K562 (cell line): ENCODE data around the gene WDR44. TPM values are rescaled to one million over a fixed set of nuclear protein-coding genes. Genes with fewer than 3 reads are reported as not detected.

Experiments
- ELF2 ChIP-seq: fragments of 250-450 bp; sonication (Bioruptor Pico); IDR thresholded peaks from 2 replicates; pipeline ENCODE4 v1.5.0; 2021; ENCODE audit warnings: mild to moderate bottlenecking
- NFYB ChIP-seq: IDR thresholded peaks from 2 replicates; pipeline ENCODE4 v1.6.1; 2011; ENCODE audit warnings: mild to moderate bottlenecking, moderate library complexity; ENCODE audit not compliant: insufficient read length; ENCODE audit errors: extremely low read depth
- PHF8 ChIP-seq: fragments of 200-600 bp; sonication (generic); IDR thresholded peaks from 2 replicates; pipeline ENCODE4 v1.6.1; 2012; ENCODE audit warnings: mixed run types, mild to moderate bottlenecking, inconsistent platforms, low read length, moderate library complexity, borderline replicate concordance
- PML ChIP-seq: IDR thresholded peaks from 2 replicates; pipeline ENCODE4 v1.6.1; 2012; ENCODE audit warnings: low read length, inconsistent platforms
- TAF9B ChIP-seq: fragments of 450-650 bp; IDR thresholded peaks from 2 replicates; pipeline ENCODE4 v1.6.1; 2018; ENCODE audit warnings: mild to moderate bottlenecking; ENCODE audit not compliant: partially characterized antibody
- ZNF57 ChIP-seq: fragments of 450-650 bp; formaldehyde crosslinking; IDR thresholded peaks from 2 replicates; pipeline ENCODE4 v1.4.0; 2020; ENCODE audit warnings: mild to moderate bottlenecking, moderate library complexity
- ZNF589 ChIP-seq: fragments of 200-800 bp; sonication (Bioruptor generic); IDR thresholded peaks from 2 replicates; pipeline ENCODE4 v1.6.1; 2016; ENCODE audit warnings: low read depth, missing genetic modification characterization, missing compliant biosample characterization
- ZNF79 ChIP-seq: fragments of 250-450 bp; sonication (Bioruptor Pico); IDR thresholded peaks from 2 replicates; pipeline ENCODE4 v1.4.0; 2020; ENCODE audit warnings: low read depth, mild to moderate bottlenecking, moderate library complexity
- polyA plus RNA-seq, 8 experiments: library from polyadenylated mRNA; depleted of rRNA in 4 of 8; stranded (reverse) in 5 of 8; unstranded in 3 of 8; fragments of >200 nt; fragmentation: Nextera tagmentation in 2 of 8; fragmentation: Illumina TruSeq in 1 of 8; extraction: Ambion mirVana in 2 of 8; extraction: Trizol in 1 of 8; gene quantifications; 2 replicates each; pipeline versions ENCODE4 v1.2.1 to v1.2.3, GENCODE V29; 2011 to 2014; ENCODE audit warnings: inconsistent platforms in 1 of 8, missing spikeins in 1 of 8
- total RNA-seq, 7 experiments: library from RNA; depleted of rRNA in 6 of 7; stranded (reverse); fragments of >200 nt in 6 of 7; fragmentation: Illumina TruSeq in 2 of 7; extraction: Trizol in 2 of 7; gene quantifications; 2 replicates each; pipeline versions ENCODE4 v1.2.1 to v1.2.3, GENCODE V29; 2011 to 2021; ENCODE audit warnings: low replicate concordance in 1 of 7
- TF ChIP-seq, protein P1 (sequence below): fragments of 250-450 bp; sonication (Bioruptor Pico); IDR thresholded peaks from 2 replicates; pipeline ENCODE4 v1.8.0; 2021; ENCODE audit warnings: moderate library complexity, mild to moderate bottlenecking, inconsistent platforms
- TF ChIP-seq, protein P2 (sequence below), 3 experiments: IDR thresholded peaks in 2 of 3; conservative IDR thresholded peaks in 1 of 3; 2 replicates each; pipeline ENCODE4 v1.5.1; 2011 to 2012; ENCODE audit warnings: low read length in 3 of 3, mild to moderate bottlenecking in 3 of 3, control low read depth in 2 of 3, improper control_type of control experiment in 1 of 3, inconsistent platforms in 1 of 3, low read depth in 1 of 3, mixed read lengths in 1 of 3, moderate library complexity in 1 of 3; ENCODE audit not compliant: insufficient read depth in 2 of 3
- TF ChIP-seq, protein P3 (sequence below): IDR thresholded peaks from 2 replicates; pipeline ENCODE4 v1.6.1; 2011; ENCODE audit not compliant: insufficient read length; ENCODE audit errors: extremely low read depth

The WDR44 gene
- total and polyA plus RNA-seq, 9 of the 15 experiments (the other 6 are each of a cell fraction or from before 2014, with no cell fraction given) = 5.6 to 20.0 (median 14.6) TPM

DNA sequence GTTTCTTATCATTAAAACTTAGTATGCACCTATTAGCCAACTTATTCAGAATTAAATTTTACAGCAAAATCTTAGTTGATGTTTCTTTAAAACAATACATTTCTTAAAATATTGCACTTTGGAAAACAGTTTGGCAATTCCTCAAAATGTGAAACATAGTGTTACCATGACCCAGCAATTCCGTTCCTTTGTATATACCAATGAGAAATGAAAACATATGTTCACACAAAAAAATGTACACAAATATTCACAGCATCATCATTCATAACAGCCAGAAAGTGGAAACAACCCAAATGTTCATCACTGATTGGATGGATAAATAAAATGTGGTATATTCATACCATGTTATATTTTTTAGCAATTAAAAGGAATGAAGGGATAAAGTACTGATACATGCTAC lies 50.2 kb downstream of the WDR44 start (continued):
- TF ChIP-seq, protein P1, sequence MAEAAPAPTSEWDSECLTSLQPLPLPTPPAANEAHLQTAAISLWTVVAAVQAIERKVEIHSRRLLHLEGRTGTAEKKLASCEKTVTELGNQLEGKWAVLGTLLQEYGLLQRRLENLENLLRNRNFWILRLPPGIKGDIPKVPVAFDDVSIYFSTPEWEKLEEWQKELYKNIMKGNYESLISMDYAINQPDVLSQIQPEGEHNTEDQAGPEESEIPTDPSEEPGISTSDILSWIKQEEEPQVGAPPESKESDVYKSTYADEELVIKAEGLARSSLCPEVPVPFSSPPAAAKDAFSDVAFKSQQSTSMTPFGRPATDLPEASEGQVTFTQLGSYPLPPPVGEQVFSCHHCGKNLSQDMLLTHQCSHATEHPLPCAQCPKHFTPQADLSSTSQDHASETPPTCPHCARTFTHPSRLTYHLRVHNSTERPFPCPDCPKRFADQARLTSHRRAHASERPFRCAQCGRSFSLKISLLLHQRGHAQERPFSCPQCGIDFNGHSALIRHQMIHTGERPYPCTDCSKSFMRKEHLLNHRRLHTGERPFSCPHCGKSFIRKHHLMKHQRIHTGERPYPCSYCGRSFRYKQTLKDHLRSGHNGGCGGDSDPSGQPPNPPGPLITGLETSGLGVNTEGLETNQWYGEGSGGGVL (CRISPR knock-in tag) = no peak
- TF ChIP-seq, protein P2, sequence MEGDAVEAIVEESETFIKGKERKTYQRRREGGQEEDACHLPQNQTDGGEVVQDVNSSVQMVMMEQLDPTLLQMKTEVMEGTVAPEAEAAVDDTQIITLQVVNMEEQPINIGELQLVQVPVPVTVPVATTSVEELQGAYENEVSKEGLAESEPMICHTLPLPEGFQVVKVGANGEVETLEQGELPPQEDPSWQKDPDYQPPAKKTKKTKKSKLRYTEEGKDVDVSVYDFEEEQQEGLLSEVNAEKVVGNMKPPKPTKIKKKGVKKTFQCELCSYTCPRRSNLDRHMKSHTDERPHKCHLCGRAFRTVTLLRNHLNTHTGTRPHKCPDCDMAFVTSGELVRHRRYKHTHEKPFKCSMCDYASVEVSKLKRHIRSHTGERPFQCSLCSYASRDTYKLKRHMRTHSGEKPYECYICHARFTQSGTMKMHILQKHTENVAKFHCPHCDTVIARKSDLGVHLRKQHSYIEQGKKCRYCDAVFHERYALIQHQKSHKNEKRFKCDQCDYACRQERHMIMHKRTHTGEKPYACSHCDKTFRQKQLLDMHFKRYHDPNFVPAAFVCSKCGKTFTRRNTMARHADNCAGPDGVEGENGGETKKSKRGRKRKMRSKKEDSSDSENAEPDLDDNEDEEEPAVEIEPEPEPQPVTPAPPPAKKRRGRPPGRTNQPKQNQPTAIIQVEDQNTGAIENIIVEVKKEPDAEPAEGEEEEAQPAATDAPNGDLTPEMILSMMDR (IDR thresholded peaks at IDR 0.05 in 2 of 3, conservative IDR thresholded peaks at IDR 0.05 in 1 of 3; ENCODE audit: insufficient read depth in 2 of 3, low read depth in 1 of 3, low read length in 3 of 3) = no peak
- TF ChIP-seq ZNF589 (CRISPR knock-in tag) (no peak), PML (no peak), TAF9B (no peak), ZNF79 (CRISPR knock-in tag) (no peak), ZNF57 (no peak), NFYB (no peak), PHF8 (no peak), ELF2 (no peak)
- TF ChIP-seq, protein P3, sequence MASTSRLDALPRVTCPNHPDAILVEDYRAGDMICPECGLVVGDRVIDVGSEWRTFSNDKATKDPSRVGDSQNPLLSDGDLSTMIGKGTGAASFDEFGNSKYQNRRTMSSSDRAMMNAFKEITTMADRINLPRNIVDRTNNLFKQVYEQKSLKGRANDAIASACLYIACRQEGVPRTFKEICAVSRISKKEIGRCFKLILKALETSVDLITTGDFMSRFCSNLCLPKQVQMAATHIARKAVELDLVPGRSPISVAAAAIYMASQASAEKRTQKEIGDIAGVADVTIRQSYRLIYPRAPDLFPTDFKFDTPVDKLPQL = no peak
